ENCODE measurements around the gene SPIN1. TPM values are rescaled to one million over a fixed set of nuclear protein-coding genes. Genes with fewer than 3 reads are reported as not detected.
A peak's percentile ranks its signal among the peaks of the same experiment; 100 is the strongest.
"Not testable (repeated sequence)": the region's sequence is repeated elsewhere in the genome, so short reads cannot be mapped to it uniquely, and the experiment has no call there.

Gene SPIN1
- polyA plus RNA-seq, 3 donors = 161 to 185 (median 164) TPM

GRCh38 chr9:88380118-88380517, 8.1 kb upstream of the SPIN1 start:
- DNase-seq (ENCODE audit: extremely low read depth in 1 of 11, low read depth in 9 of 11, low spot score in 4 of 11) = no peak

GRCh38 chr9:88381322-88381721, 6.9 kb upstream of the SPIN1 start:
- not testable (repeated sequence) for DNase-seq (ENCODE audit: extremely low read depth in 1 of 11, low read depth in 9 of 11, low spot score in 4 of 11)

GRCh38 chr9:88383176-88383575, 5.1 kb upstream of the SPIN1 start:
- DNase-seq (ENCODE audit: extremely low read depth in 1 of 11, low read depth in 9 of 11, low spot score in 4 of 11) = no peak

GRCh38 chr9:88386137-88386536, 2.1 kb upstream of the SPIN1 start:
- not testable (repeated sequence) for DNase-seq (ENCODE audit: extremely low read depth in 1 of 11, low read depth in 9 of 11, low spot score in 4 of 11)

- peak in 4 of 11 donors; percentile 23 to 32 (median 28) for DNase-seq (ENCODE audit: extremely low read depth in 1 of 11, low read depth in 9 of 11, low spot score in 4 of 11)
Measured at GRCh38 chr9:88387036-88387551, 1.1 kb upstream of the SPIN1 start.

- DNase-seq (ENCODE audit: extremely low read depth in 1 of 11, low read depth in 9 of 11, low spot score in 4 of 11) = peak in 9 of 11 donors; percentile 32 to 65 (median 48)
Measured at GRCh38 chr9:88387552-88388202, 567 bp upstream of the SPIN1 start.

- DNase-seq (ENCODE audit: extremely low read depth in 1 of 11, low read depth in 9 of 11, low spot score in 4 of 11) = peak; percentile 43 to 76 (median 62)
Measured at GRCh38 chr9:88388886-88389605, 802 bp downstream of the SPIN1 start.

- DNase-seq (ENCODE audit: extremely low read depth in 1 of 11, low read depth in 9 of 11, low spot score in 4 of 11) = no peak
Measured at GRCh38 chr9:88390371-88390990, 2.2 kb downstream of the SPIN1 start.

- no peak for DNase-seq (ENCODE audit: extremely low read depth in 1 of 11, low read depth in 9 of 11, low spot score in 4 of 11)
Measured at GRCh38 chr9:88391236-88391635, 3.0 kb downstream of the SPIN1 start.

GRCh38 chr9:88391921-88392320, 3.7 kb downstream of the SPIN1 start:
- DNase-seq (ENCODE audit: extremely low read depth in 1 of 11, low read depth in 9 of 11, low spot score in 4 of 11) = no peak

GRCh38 chr9:88392549-88392948, 4.3 kb downstream of the SPIN1 start:
- no peak for DNase-seq (ENCODE audit: extremely low read depth in 1 of 11, low read depth in 9 of 11, low spot score in 4 of 11)

GRCh38 chr9:88396836-88397577, 8.8 kb downstream of the SPIN1 start:
- no peak for DNase-seq (ENCODE audit: extremely low read depth in 1 of 11, low read depth in 9 of 11, low spot score in 4 of 11)

- DNase-seq (ENCODE audit: extremely low read depth in 1 of 11, low read depth in 9 of 11, low spot score in 4 of 11) = no peak
Measured at GRCh38 chr9:88398016-88398415, 9.8 kb downstream of the SPIN1 start.

GRCh38 chr9:88399966-88400365, 11.7 kb downstream of the SPIN1 start:
- DNase-seq (ENCODE audit: extremely low read depth in 1 of 11, low read depth in 9 of 11, low spot score in 4 of 11) = no peak

- no peak for DNase-seq (ENCODE audit: extremely low read depth in 1 of 11, low read depth in 9 of 11, low spot score in 4 of 11)
Measured at GRCh38 chr9:88403340-88403739, 15.1 kb downstream of the SPIN1 start.

GRCh38 chr9:88406051-88406450, 17.8 kb downstream of the SPIN1 start:
- no peak for DNase-seq (ENCODE audit: extremely low read depth in 1 of 11, low read depth in 9 of 11, low spot score in 4 of 11)

GRCh38 chr9:88411471-88411870, 23.2 kb downstream of the SPIN1 start:
- no peak for DNase-seq (ENCODE audit: extremely low read depth in 1 of 11, low read depth in 9 of 11, low spot score in 4 of 11)

- no peak for DNase-seq (ENCODE audit: extremely low read depth in 1 of 11, low read depth in 9 of 11, low spot score in 4 of 11)
Measured at GRCh38 chr9:88414298-88414697, 26.1 kb downstream of the SPIN1 start.

GRCh38 chr9:88418025-88418424, 29.8 kb downstream of the SPIN1 start:
- DNase-seq (ENCODE audit: extremely low read depth in 1 of 11, low read depth in 9 of 11, low spot score in 4 of 11) = no peak

Data from renal cortex interstitium (tissue), 11 donors.